Stimulated activated CD4-positive, alpha-beta T cell treated with anti-CD3 and anti-CD28 coated beads, TNF-alpha, amount 100 ng/mL, for 24 hours (primary cell): ENCODE measurements around the gene GPR15LG.
"Not testable (repeated sequence)": the region's sequence is repeated elsewhere in the genome, so short reads cannot be mapped to it uniquely, and the experiment has no call there.

ENCODE experiments used
- DNase-seq, 3 experiments: peaks; one replicate each; pipeline ENCODE4 v3.0.0-alpha.2; 2020; ENCODE audit warnings: low read depth in 3 of 3

GPR15LG gene

DNA sequence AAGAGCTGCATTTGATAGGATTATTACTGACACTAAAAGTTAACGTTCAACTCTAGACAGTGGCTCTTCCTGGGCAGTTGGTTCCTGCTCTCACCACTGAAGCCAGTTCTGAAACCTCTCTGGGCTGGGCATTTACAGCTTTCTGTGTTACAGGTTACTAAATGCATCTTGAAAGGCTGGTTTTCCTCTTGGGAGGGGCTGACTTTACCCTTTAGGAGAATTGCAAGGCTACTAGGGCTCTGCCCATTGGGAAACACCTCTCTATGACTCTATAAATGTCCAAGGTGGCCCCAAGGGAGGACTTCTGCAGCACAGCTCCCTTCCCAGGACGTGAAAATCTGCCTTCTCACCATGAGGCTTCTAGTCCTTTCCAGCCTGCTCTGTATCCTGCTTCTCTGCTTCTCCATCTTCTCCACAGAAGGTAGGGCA, at the start of gene GPR15LG:
Gene GPR15LG (plus strand): TSS at position 301 of the 429 bp plus-strand sequence. CDS start 51 bp downstream, at position 352.
- no peak for DNase-seq

GRCh38 chr10:84125910-84126784, 47.5 kb upstream of the GPR15LG start:
- not testable (repeated sequence) for DNase-seq

- no peak for DNase-seq
Measured at GRCh38 chr10:84126785-84127167, 46.8 kb upstream of the GPR15LG start.

DNA sequence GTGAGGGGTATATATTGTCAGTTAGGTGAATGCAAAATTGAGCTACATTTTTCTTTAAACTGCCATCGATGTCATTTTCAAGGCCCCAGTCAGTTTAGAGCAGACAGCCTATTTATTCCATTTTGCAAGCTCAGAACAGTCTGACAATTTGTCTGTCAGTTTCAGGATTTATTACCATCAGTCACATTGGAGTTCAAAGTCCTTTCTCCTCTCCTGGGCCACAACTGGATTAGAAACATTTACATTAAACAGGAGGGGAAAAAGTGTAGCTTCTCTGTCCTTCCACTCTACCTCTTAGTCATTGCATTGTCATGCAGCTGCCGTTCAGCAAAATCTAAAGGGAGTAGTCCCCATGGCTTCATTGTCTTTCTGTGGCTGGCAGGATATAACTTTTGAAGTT, 37.8 kb upstream of the GPR15LG start:
- DNase-seq: no peak

- DNase-seq: no peak
Measured at GRCh38 chr10:84137811-84138210, 35.8 kb upstream of the GPR15LG start.

GRCh38 chr10:84138478-84139125, 35.0 kb upstream of the GPR15LG start:
- DNase-seq: peak; percentile 27 to 62 (median 57)

- peak; percentile 98 to 99 (median 99) for DNase-seq
Measured at GRCh38 chr10:84139126-84140035, 34.2 kb upstream of the GPR15LG start, which contains the start of gene GHITM. TSS of gene GHITM (plus strand) at chr10:84139509. CDS start at chr10:84141501, 1,992 bp downstream.

GRCh38 chr10:84140036-84140379, 33.6 kb upstream of the GPR15LG start:
- no peak for DNase-seq

DNA sequence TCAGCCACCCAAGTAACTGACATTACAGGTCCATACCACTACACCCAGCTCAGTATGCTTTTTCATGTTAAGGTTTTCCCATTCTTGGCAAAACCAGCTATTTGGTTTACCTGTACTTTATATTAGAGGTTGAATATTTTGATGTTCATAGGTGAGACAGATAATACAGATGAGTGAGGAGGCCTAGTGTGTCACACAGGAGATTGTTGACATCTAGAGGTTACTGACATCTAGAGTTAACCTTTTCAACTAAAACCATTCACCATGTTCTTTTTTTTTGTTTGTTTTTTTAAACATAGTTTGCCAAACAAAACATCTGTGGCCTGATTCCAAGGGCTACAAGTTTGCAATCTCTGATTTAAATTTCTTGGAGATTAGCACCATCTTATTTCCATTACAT, 26.3 kb upstream of the GPR15LG start:
- DNase-seq: no peak

DNA sequence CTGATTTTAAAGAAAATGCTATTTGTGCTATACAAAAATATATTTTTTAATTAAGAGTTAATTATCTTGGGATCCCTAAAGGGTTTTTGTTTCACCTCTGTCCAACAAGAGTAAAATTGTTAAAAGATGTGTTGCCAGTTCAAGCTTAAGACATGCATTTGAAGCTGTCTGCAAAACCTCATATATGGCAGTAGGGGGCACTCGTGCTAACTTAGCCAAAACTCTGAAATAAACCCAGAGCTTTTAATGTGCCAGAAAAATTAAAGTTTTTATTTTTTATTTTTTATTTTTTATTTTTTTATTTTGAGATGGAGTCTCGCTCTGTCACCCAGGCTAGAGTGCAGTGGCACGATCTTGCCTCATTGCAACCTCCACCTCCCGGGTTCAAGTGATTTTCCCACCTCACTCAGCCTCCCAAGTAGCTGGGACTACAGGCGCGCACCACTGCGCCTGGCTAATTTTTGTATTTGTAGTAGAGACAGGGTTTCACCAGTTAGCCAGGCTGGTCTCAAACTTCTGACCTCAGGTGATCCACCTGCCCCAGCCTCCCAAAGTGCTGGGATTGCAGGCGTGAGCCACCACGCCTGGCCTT, 25.5 kb upstream of the GPR15LG start:
- not testable (repeated sequence) for DNase-seq

- DNase-seq: no peak
Measured at GRCh38 chr10:84149854-84150253, 23.7 kb upstream of the GPR15LG start.

GRCh38 chr10:84152769-84153168, 20.8 kb upstream of the GPR15LG start:
- DNase-seq: no peak

- no peak for DNase-seq
Measured at GRCh38 chr10:84155521-84155920, 18.1 kb upstream of the GPR15LG start.

- DNase-seq: no peak
Measured at GRCh38 chr10:84156009-84156408, 17.6 kb upstream of the GPR15LG start.

DNA sequence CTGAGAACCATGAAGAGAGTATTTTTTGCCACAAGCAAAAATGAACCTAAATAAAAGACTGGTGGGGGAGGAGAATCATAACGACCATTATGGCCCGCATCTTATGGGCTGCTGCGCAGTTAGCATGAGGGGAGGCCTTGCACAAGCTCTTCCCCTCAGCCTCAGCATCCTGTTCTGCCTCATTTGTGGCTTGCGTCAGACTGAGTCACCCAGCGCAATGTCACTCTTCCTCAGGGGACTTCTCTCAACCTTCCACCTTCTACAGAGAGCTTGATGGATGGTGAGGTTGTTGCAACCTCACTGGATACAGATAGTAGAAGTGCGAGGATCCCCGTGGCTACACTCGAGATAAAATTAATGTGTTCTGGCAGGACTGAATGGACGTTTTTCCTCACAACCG, 16.8 kb upstream of the GPR15LG start:
- DNase-seq: peak in 1 of 3 experiments; percentile 27

DNA sequence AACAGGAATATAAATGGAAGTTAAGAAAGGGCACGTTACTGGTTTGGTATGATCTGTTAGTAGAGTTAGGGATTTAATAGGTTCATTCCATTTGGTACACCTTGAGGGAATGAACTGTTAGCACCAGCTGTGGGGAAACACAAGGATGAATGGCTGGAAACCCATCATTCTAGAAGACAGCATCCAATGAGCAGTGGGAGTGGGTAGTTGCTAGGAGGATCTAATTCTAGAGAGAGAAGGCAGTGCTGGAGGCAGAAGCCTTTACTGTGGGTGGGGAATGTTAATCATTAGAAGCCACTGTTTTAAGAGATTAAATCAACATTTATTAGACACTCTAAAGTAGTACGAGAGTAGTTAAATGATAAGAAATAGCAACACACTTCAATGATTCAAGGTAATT, 15.5 kb upstream of the GPR15LG start:
- no peak for DNase-seq

DNA sequence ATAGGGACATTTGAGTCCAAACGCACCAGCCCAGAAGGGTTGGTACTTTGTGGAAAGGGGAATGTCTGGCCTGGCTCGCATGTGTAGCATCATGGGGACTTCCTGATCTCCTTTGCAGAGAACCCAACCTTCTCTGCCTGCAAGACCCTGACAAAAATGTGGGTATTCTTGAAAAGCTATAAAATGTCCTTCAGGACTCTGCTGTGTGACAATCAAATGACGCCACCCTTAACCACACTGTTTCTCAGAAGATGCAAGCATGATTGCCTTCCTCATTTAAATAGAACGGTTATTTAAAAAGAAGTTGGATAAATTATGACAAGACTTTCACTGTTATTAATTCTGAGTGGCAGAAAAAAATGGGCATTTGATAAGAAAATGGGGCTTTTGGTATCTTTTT, 15.1 kb upstream of the GPR15LG start:
- DNase-seq: no peak

- no peak for DNase-seq
Measured at GRCh38 chr10:84159076-84159685, 14.4 kb upstream of the GPR15LG start.

GRCh38 chr10:84160663-84161362, 12.8 kb upstream of the GPR15LG start:
- no peak for DNase-seq

- DNase-seq: no peak
Measured at GRCh38 chr10:84163996-84164395, 9.6 kb upstream of the GPR15LG start.
